HEK293 (cell line): Measurements from ENCODE around the gene SPAAR.

Experiments used
- CTCF ChIA-PET: fragments of 350-600 bp; formaldehyde crosslinking; extraction: SDS; loops from one replicate; lab custom pipeline; 2021; ENCODE audit warnings: antibody characterized with exemption; lab: Yijun Ruan, JAX
- POLR2A ChIA-PET: fragments of 300-600 bp; formaldehyde crosslinking; extraction: SDS; loops from one replicate; lab custom pipeline; 2020; ENCODE audit warnings: antibody characterized with exemption, inconsistent platforms; lab: Yijun Ruan, JAX
- H3K27ac ChIP-seq: fragments of 200-500 bp; sonication (Bioruptor generic); 2 replicates; pipeline ENCODE4 v1.5.1; 2014; ENCODE audit warnings: low read depth, low read length, control low read depth, inconsistent platforms; ENCODE audit errors: extremely low read depth
- H3K36me3 ChIP-seq, 2 experiments: fragments of 200-500 bp in 1 of 2; sonication (Bioruptor generic) in 1 of 2; 1 replicate in 1 of 2; 2 replicates in 1 of 2; pipeline ENCODE4 v1.5.1; 2014 to 2017; ENCODE audit warnings: inconsistent platforms in 2 of 2, low read length in 2 of 2; ENCODE audit not compliant: control insufficient read depth in 2 of 2, insufficient read depth in 1 of 2
- H3K4me1 ChIP-seq: fragments of 200-500 bp; sonication (Bioruptor generic); 2 replicates; pipeline ENCODE4 v1.5.1; 2014; ENCODE audit warnings: mild to moderate bottlenecking, low read length, inconsistent platforms; ENCODE audit not compliant: control insufficient read depth, insufficient read depth
- H3K4me3 ChIP-seq: 2 replicates; pipeline ENCODE4 v1.5.1; 2011; ENCODE audit warnings: low read depth, mild to moderate bottlenecking, control low read depth, low read length, moderate library complexity
- H3K9me3 ChIP-seq: fragments of 200-500 bp; sonication (Bioruptor generic); 2 replicates; pipeline ENCODE4 v1.5.1; 2014; ENCODE audit warnings: low read depth, low read length, inconsistent platforms; ENCODE audit not compliant: control insufficient read depth, insufficient read depth
- IKZF3 ChIP-seq: fragments of 450-650 bp; IDR thresholded peaks from 2 replicates; pipeline ENCODE4 v1.5.0; 2018; ENCODE audit warnings: missing biosample characterization, mild to moderate bottlenecking, missing genetic modification characterization, moderate library complexity
- OVOL3 ChIP-seq: fragments of 450-650 bp; formaldehyde crosslinking; IDR thresholded peaks from 2 replicates; pipeline ENCODE4 v1.5.1; 2016; ENCODE audit warnings: missing biosample characterization, missing genetic modification characterization
- SP7 ChIP-seq: fragments of 450-650 bp; formaldehyde crosslinking; IDR thresholded peaks from 2 replicates; pipeline ENCODE4 v1.5.1; 2016; ENCODE audit warnings: missing biosample characterization, missing genetic modification characterization
- YY2 ChIP-seq: fragments of 450-650 bp; formaldehyde crosslinking; IDR thresholded peaks from 2 replicates; pipeline ENCODE4 v1.5.1; 2016; ENCODE audit warnings: missing biosample characterization, missing genetic modification characterization
- ZBTB20 ChIP-seq: fragments of 450-650 bp; formaldehyde crosslinking; IDR thresholded peaks from 2 replicates; pipeline ENCODE4 v1.5.1; 2016; ENCODE audit warnings: missing biosample characterization, missing genetic modification characterization
- ZBTB49 ChIP-seq: fragments of 450-650 bp; formaldehyde crosslinking; IDR thresholded peaks from 2 replicates; pipeline ENCODE4 v1.5.1; 2016; ENCODE audit warnings: missing biosample characterization, missing genetic modification characterization, low read depth
- ZFP37 ChIP-seq: fragments of 450-650 bp; formaldehyde crosslinking; IDR thresholded peaks from 2 replicates; pipeline ENCODE4 v1.5.1; 2016; ENCODE audit warnings: missing biosample characterization, missing genetic modification characterization
- ZNF138 ChIP-seq: fragments of 450-650 bp; formaldehyde crosslinking; IDR thresholded peaks from 2 replicates; pipeline ENCODE4 v1.5.1; 2016; ENCODE audit warnings: missing biosample characterization, missing genetic modification characterization, borderline replicate concordance
- ZNF140 ChIP-seq: fragments of 450-650 bp; formaldehyde crosslinking; IDR thresholded peaks from 2 replicates; pipeline ENCODE4 v1.5.1; 2016; ENCODE audit warnings: missing biosample characterization, missing genetic modification characterization
- ZNF174 ChIP-seq: fragments of 450-650 bp; formaldehyde crosslinking; IDR thresholded peaks from 2 replicates; pipeline ENCODE4 v1.5.0; 2017; ENCODE audit warnings: missing biosample characterization, mild to moderate bottlenecking, missing genetic modification characterization
- ZNF184 ChIP-seq: fragments of 450-650 bp; IDR thresholded peaks from 2 replicates; pipeline ENCODE4 v1.5.1; 2018; ENCODE audit warnings: missing biosample characterization, mild to moderate bottlenecking, missing genetic modification characterization
- ZNF239 ChIP-seq: fragments of 450-650 bp; formaldehyde crosslinking; IDR thresholded peaks from 2 replicates; pipeline ENCODE4 v1.5.1; 2016; ENCODE audit warnings: missing biosample characterization, missing genetic modification characterization
- ZNF335 ChIP-seq: fragments of 450-650 bp; formaldehyde crosslinking; conservative IDR thresholded peaks from 2 replicates; pipeline ENCODE4 v1.5.1; 2016; ENCODE audit warnings: missing biosample characterization, missing genetic modification characterization
- ZNF549 ChIP-seq: fragments of 450-650 bp; IDR thresholded peaks from 2 replicates; pipeline ENCODE4 v1.5.1; 2018; ENCODE audit warnings: missing biosample characterization, missing genetic modification characterization, mild to moderate bottlenecking, inconsistent platforms, moderate library complexity
- ZNF654 ChIP-seq: fragments of 450-650 bp; formaldehyde crosslinking; IDR thresholded peaks from 2 replicates; pipeline ENCODE4 v1.5.1; 2016; ENCODE audit warnings: low read depth, missing biosample characterization, missing genetic modification characterization
- ZNF664 ChIP-seq: fragments of 450-650 bp; formaldehyde crosslinking; IDR thresholded peaks from 2 replicates; pipeline ENCODE4 v1.5.1; 2016; ENCODE audit warnings: missing biosample characterization, missing genetic modification characterization
- ZNF670 ChIP-seq: fragments of 450-650 bp; formaldehyde crosslinking; IDR thresholded peaks from 2 replicates; pipeline ENCODE4 v1.5.1; 2016; ENCODE audit warnings: missing biosample characterization, missing genetic modification characterization, low read depth
- ZNF701 ChIP-seq: fragments of 450-650 bp; formaldehyde crosslinking; IDR thresholded peaks from 2 replicates; pipeline ENCODE4 v1.5.1; 2016; ENCODE audit warnings: missing biosample characterization, missing genetic modification characterization
- ZNF776 ChIP-seq: fragments of 450-650 bp; formaldehyde crosslinking; IDR thresholded peaks from 2 replicates; pipeline ENCODE4 v1.5.0; 2017; ENCODE audit warnings: missing biosample characterization, missing genetic modification characterization, borderline replicate concordance
- ZNF777 ChIP-seq: fragments of 450-650 bp; formaldehyde crosslinking; IDR thresholded peaks from 2 replicates; pipeline ENCODE4 v1.5.1; 2017; ENCODE audit warnings: missing biosample characterization, missing genetic modification characterization, borderline replicate concordance
- ZNF837 ChIP-seq: fragments of 450-650 bp; formaldehyde crosslinking; IDR thresholded peaks from 2 replicates; pipeline ENCODE4 v1.5.1; 2016; ENCODE audit warnings: missing biosample characterization, missing genetic modification characterization
- ZSCAN23 ChIP-seq: fragments of 450-650 bp; formaldehyde crosslinking; IDR thresholded peaks from 2 replicates; pipeline ENCODE4 v1.5.1; 2016; ENCODE audit warnings: missing biosample characterization, missing genetic modification characterization
- TF ChIP-seq, protein P1 (sequence below): fragments of 450-650 bp; formaldehyde crosslinking; IDR thresholded peaks from 2 replicates; pipeline ENCODE4 v1.5.1; 2016; ENCODE audit warnings: missing biosample characterization, missing genetic modification characterization
- TF ChIP-seq, protein P2 (sequence below): fragments of 450-650 bp; formaldehyde crosslinking; IDR thresholded peaks from 2 replicates; pipeline ENCODE4 v1.5.1; 2016; ENCODE audit warnings: missing biosample characterization, missing genetic modification characterization

Gene SPAAR

GRCh38 chr9:35870351-35870923, 38.9 kb upstream of the SPAAR start, which contains the start of gene OR13J1:
Gene OR13J1 (minus strand): TSS chr9:35870401. CDS start chr9:35870401, 0 bp downstream.
- Histone ChIP-seq H3K4me1 (no peaks in the 10 kb centered on the region), H3K36me3 (no peaks in the 10 kb centered on the region), H3K27ac (no peak within 1 kb of the TSS), H3K4me3 (no peak within 1 kb of the TSS), H3K9me3 (no peaks in the 10 kb centered on the region)
- POLR2A ChIA-PET = no interaction called here
- TF ChIP-seq ZNF174 (tag by site-specific recombination) = no peak
- TF ChIP-seq, protein P1, sequence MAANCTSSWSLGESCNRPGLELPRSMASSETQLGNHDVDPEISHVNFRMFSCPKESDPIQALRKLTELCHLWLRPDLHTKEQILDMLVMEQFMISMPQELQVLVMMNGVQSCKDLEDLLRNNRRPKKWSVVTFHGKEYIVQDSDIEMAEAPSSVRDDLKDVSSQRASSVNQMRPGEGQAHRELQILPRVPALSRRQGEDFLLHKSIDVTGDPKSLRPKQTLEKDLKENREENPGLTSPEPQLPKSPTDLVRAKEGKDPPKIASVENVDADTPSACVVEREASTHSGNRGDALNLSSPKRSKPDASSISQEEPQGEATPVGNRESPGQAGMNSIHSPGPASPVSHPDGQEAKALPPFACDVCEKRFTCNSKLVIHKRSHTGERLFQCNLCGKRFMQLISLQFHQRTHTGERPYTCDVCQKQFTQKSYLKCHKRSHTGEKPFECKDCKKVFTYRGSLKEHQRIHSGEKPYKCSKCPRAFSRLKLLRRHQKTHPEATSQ (tag by site-specific recombination) = no peak
- TF ChIP-seq OVOL3 (tag by site-specific recombination) = no peak
- peak; percentile 66; the same call in 1 of the 2 replicates for TF ChIP-seq ZNF239 (tag by site-specific recombination)
- CTCF ChIA-PET = interaction anchor here (0.6 to 1.7 kb wide), 3 partner anchors 12 to 295 kb away, joined by 3 to 5 read pairs (median 3); no protein-coding TSS in a partner anchor

DNA sequence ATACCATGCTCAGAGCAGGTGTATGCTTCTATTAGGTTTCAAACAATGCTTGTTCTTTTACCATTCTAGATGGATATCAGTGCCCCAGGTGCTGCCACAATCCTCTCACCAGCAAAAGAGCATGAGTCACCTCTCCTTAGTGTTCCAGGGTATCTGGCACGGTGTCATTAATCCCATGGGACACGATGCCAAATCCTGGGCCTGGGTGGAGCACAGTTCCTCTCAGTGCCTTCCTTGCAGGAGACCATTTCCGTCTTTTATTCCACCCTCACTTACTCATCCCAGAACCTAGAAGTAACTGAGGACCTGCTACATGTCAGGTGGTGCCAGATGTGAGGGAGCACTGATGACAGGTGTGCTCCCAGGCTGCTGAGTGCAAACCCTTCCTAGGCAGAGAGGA, 37.7 kb upstream of the SPAAR start:
- no peaks in the 10 kb centered on the region for H3K36me3 ChIP-seq
- POLR2A ChIA-PET = no interaction called here
- no peak overlapping the region for H3K27ac ChIP-seq
- no peaks in the 10 kb centered on the region for H3K9me3 ChIP-seq
- TF ChIP-seq ZNF664 (tag by site-specific recombination) (no peak), ZNF140 (no peak), ZNF776 (tag by site-specific recombination) (no peak), ZNF670 (tag by site-specific recombination) (no peak), ZSCAN23 (no peak), ZNF777 (no peak)
- TF ChIP-seq, all 188 proteins: peak for 0
- CTCF ChIA-PET = interaction anchor here (1.0 to 1.6 kb wide), 3 partner anchors 7 to 45 kb away, joined by 3 to 5 read pairs (median 5); no protein-coding TSS in a partner anchor
- Histone ChIP-seq H3K4me3 (no peak overlapping the region), H3K4me1 (no peaks in the 10 kb centered on the region)

DNA sequence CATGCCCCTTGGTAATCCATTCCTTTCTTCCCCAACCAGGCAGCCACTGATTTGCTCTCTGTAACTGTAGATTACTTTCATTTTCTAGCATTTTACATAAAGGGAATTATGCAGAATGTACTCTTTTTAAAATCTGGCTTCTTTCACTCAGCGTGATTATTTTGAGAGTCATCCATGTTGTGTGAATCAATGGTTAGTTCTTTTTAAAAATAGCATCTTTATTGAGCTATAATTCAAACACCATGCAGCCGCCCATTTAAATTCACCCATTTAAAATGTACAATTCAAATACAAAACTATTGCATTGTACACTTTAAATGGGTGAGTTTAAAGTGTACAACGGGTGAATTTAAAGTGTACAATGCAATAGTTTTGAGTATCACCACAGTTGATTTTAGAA, 36.8 kb upstream of the SPAAR start:
- TF ChIP-seq ZBTB49 (no peak), ZNF654 (tag by site-specific recombination) (no peak)

GRCh38 chr9:35882263-35882848, 26.9 kb upstream of the SPAAR start:
- no peak overlapping the region for H3K27ac ChIP-seq
- CTCF ChIA-PET = interaction anchor here (0.5 to 7.9 kb wide), 68 partner anchors 9 to 1429 kb away, joined by 3 to 120 read pairs (median 4); partner anchors contain the start of genes ARHGEF39, CCDC107, FAM221B and GBA2
- no peak overlapping the region for H3K4me3 ChIP-seq
- H3K4me1 ChIP-seq = no peaks in the 10 kb centered on the region
- H3K36me3 ChIP-seq = no peaks in the 10 kb centered on the region
- POLR2A ChIA-PET = interaction anchor here (0.5 to 1.7 kb wide), 3 partner anchors 68 to 316 kb away, joined by 3 to 5 read pairs (median 5); partner anchors contain the start of gene HINT2
- H3K9me3 ChIP-seq = no peaks in the 10 kb centered on the region
- TF ChIP-seq SP7 (tag by site-specific recombination) (no peak), ZNF335 (tag by site-specific recombination) (no peak), ZNF184 (tag by site-specific recombination) (no peak), ZNF837 (tag by site-specific recombination) (no peak), ZFP37 (tag by site-specific recombination) (no peak), YY2 (tag by site-specific recombination) (no peak), IKZF3 (tag by site-specific recombination) (peak; percentile 54; the same call in 1 of the 2 replicates), ZNF654 (tag by site-specific recombination) (peak; percentile 52), ZNF549 (tag by site-specific recombination) (no peak), ZNF701 (tag by site-specific recombination) (no peak), ZBTB20 (tag by site-specific recombination) (no peak), ZNF138 (tag by site-specific recombination) (no peak)
- TF ChIP-seq, protein P2, sequence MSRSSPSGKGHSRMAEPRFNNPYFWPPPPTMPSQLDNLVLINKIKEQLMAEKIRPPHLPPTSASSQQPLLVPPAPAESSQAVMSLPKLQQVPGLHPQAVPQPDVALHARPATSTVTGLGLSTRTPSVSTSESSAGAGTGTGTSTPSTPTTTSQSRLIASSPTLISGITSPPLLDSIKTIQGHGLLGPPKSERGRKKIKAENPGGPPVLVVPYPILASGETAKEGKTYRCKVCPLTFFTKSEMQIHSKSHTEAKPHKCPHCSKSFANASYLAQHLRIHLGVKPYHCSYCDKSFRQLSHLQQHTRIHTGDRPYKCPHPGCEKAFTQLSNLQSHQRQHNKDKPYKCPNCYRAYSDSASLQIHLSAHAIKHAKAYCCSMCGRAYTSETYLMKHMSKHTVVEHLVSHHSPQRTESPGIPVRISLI (tag by site-specific recombination) = no peak

More for the DNA sequence above, 36.8 kb upstream of the SPAAR start:
- CTCF ChIA-PET = interaction anchor here (1.0 to 2.4 kb wide), 4 partner anchors 8 to 59 kb away, joined by 3 to 14 read pairs (median 5); no protein-coding TSS in a partner anchor
- Histone ChIP-seq H3K4me1 (no peaks in the 10 kb centered on the region), H3K36me3 (no peaks in the 10 kb centered on the region), H3K9me3 (no peaks in the 10 kb centered on the region), H3K4me3 (no peak overlapping the region), H3K27ac (no peak overlapping the region)
- POLR2A ChIA-PET = no interaction called here
